Loucy (cell line): Measurements from ENCODE around the gene LHFPL2.

ENCODE experiments used
- H2AFZ ChIP-seq: fragments of 200-600 bp; sonication (generic); 2 replicates; pipeline ENCODE4 v1.6.0; 2016; ENCODE audit warnings: antibody characterized with exemption, mild to moderate bottlenecking, low read length, moderate library complexity
- H3F3A ChIP-seq: fragments of 200-600 bp; 2 replicates; pipeline ENCODE4 v1.6.0; 2016; ENCODE audit warnings: antibody characterized with exemption, low read depth, mild to moderate bottlenecking
- H3K27me3 ChIP-seq: fragments of 200-600 bp; sonication (generic); 2 replicates; pipeline ENCODE4 v1.6.1; 2014; ENCODE audit warnings: low read length, mild to moderate bottlenecking; ENCODE audit not compliant: insufficient read depth, poor library complexity, severe bottlenecking
- H3K36me3 ChIP-seq: fragments of 200-600 bp; sonication (generic); 2 replicates; pipeline ENCODE4 v1.6.1; 2016; ENCODE audit warnings: low read length; ENCODE audit not compliant: insufficient read depth
- H3K4me1 ChIP-seq: fragments of 200-600 bp; sonication (generic); 2 replicates; pipeline ENCODE4 v1.5.1; 2014; ENCODE audit warnings: low read length, mild to moderate bottlenecking; ENCODE audit not compliant: insufficient read depth, poor library complexity, severe bottlenecking
- H3K4me2 ChIP-seq: fragments of 200-600 bp; sonication (generic); 2 replicates; pipeline ENCODE4 v1.6.0; 2014; ENCODE audit warnings: antibody characterized with exemption, low read length, low read depth, mild to moderate bottlenecking; ENCODE audit not compliant: poor library complexity, severe bottlenecking
- H3K4me3 ChIP-seq: fragments of 200-600 bp; sonication (generic); 2 replicates; pipeline ENCODE4 v1.5.1; 2014; ENCODE audit warnings: low read length, mild to moderate bottlenecking, mixed read lengths; ENCODE audit not compliant: poor library complexity, severe bottlenecking
- H3K79me2 ChIP-seq: fragments of 200-600 bp; sonication (generic); 2 replicates; pipeline ENCODE4 v1.6.1; 2014; ENCODE audit warnings: low read length; ENCODE audit not compliant: insufficient read depth
- H3K9ac ChIP-seq: fragments of 200-600 bp; sonication (generic); 2 replicates; pipeline ENCODE4 v1.6.0; 2014; ENCODE audit warnings: mild to moderate bottlenecking, low read depth, low read length, moderate library complexity; ENCODE audit not compliant: poor library complexity, severe bottlenecking
- H3K9me2 ChIP-seq: fragments of 200-600 bp; sonication (generic); replicated peaks from 2 replicates; pipeline ENCODE4 v1.6.1; 2016; ENCODE audit warnings: low read depth, low read length, mixed read lengths
- H3K9me3 ChIP-seq: fragments of 200-600 bp; sonication (generic); 2 replicates; pipeline ENCODE4 v1.6.1; 2014; ENCODE audit warnings: mild to moderate bottlenecking, antibody characterized with exemption, low read length, low read depth; ENCODE audit not compliant: insufficient read depth
- H4K20me1 ChIP-seq: fragments of 200-600 bp; sonication (generic); 2 replicates; pipeline ENCODE4 v1.6.0; 2014; ENCODE audit warnings: antibody characterized with exemption, low read length, mild to moderate bottlenecking; ENCODE audit not compliant: insufficient read depth, poor library complexity, severe bottlenecking
- EZH2phosphoT487 ChIP-seq: fragments of 200-600 bp; IDR thresholded peaks from 2 replicates; pipeline ENCODE4 v1.6.1; 2018; ENCODE audit warnings: antibody characterized with exemption, mild to moderate bottlenecking, moderate library complexity, borderline replicate concordance
- TF ChIP-seq, protein P1 (sequence below): fragments of 200-600 bp; sonication (generic); conservative IDR thresholded peaks from 2 replicates; pipeline ENCODE4 v1.5.1; 2014; ENCODE audit warnings: mild to moderate bottlenecking, antibody characterized with exemption, low read length

LHFPL2 gene

DNA sequence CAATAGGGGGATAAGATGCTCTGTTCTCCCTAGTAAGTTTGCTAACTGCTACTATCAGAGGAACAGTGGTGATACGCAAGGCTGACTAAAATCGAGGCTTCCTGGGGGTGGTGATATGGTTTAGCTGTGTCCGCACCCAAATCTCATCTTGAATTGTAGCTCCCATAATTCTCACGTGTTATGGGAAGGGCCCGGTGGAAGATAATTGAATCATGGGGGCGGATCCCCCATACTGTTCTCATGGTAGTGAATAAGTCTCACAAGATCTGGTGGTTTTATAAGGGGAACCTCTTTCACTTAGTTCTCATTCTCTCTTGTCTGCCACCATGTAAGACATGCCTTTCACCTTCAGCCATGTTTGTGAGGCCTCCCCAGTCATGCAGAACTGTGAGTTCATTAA is 135.1 kb downstream of the LHFPL2 start:
- Histone ChIP-seq H3K4me1 (peaks cover 17% of the 10 kb centered on the region), H3K4me3 (no peak overlapping the region), H3K36me3 (no peaks in the 10 kb centered on the region), H2AFZ (no peak overlapping the region), H3K9me2 (no peaks in the 10 kb centered on the region), H3K4me2 (no peak overlapping the region), H4K20me1 (no peaks in the 10 kb centered on the region), H3K9me3 (no peaks in the 10 kb centered on the region), H3K79me2 (peaks cover 16% of the 10 kb centered on the region; the same call in 1 of the 2 replicates), H3F3A (no peaks in the 10 kb centered on the region), H3K27me3 (no peaks in the 10 kb centered on the region), H3K9ac (no peak overlapping the region)
- no peak for TF ChIP-seq EZH2phosphoT487
- TF ChIP-seq, protein P1, sequence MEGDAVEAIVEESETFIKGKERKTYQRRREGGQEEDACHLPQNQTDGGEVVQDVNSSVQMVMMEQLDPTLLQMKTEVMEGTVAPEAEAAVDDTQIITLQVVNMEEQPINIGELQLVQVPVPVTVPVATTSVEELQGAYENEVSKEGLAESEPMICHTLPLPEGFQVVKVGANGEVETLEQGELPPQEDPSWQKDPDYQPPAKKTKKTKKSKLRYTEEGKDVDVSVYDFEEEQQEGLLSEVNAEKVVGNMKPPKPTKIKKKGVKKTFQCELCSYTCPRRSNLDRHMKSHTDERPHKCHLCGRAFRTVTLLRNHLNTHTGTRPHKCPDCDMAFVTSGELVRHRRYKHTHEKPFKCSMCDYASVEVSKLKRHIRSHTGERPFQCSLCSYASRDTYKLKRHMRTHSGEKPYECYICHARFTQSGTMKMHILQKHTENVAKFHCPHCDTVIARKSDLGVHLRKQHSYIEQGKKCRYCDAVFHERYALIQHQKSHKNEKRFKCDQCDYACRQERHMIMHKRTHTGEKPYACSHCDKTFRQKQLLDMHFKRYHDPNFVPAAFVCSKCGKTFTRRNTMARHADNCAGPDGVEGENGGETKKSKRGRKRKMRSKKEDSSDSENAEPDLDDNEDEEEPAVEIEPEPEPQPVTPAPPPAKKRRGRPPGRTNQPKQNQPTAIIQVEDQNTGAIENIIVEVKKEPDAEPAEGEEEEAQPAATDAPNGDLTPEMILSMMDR, result no peak

GRCh38 chr5:78512435-78512834 is 136.1 kb downstream of the LHFPL2 start:
- Histone ChIP-seq H3K27me3 (no peaks in the 10 kb centered on the region), H3F3A (no peaks in the 10 kb centered on the region), H3K79me2 (peaks cover 26% of the 10 kb centered on the region; the same call in 1 of the 2 replicates), H3K9me3 (no peaks in the 10 kb centered on the region), H3K4me1 (peaks cover 27% of the 10 kb centered on the region), H3K4me3 (no peak overlapping the region), H3K36me3 (no peaks in the 10 kb centered on the region), H3K9ac (no peak overlapping the region), H4K20me1 (no peaks in the 10 kb centered on the region), H2AFZ (no peak overlapping the region), H3K4me2 (no peak overlapping the region), H3K9me2 (no peaks in the 10 kb centered on the region)
- no peak for TF ChIP-seq EZH2phosphoT487

GRCh38 chr5:78511121-78511906 is 137.3 kb downstream of the LHFPL2 start:
- H3K79me2 ChIP-seq, result peaks cover 36% of the 10 kb centered on the region

More at GRCh38 chr5:78511121-78511906, 137.3 kb downstream of the LHFPL2 start:
- H3F3A ChIP-seq, result no peaks in the 10 kb centered on the region
- peak overlapping the region; percentile 8; the same call in 1 of the 2 replicates for H2AFZ ChIP-seq
- H3K4me2 ChIP-seq, result peak overlapping the region; percentile 87
- H4K20me1 ChIP-seq, result no peaks in the 10 kb centered on the region
- no peaks in the 10 kb centered on the region for H3K27me3 ChIP-seq
- TF ChIP-seq, protein P1, result no peak
- no peak for TF ChIP-seq EZH2phosphoT487
- H3K9ac ChIP-seq, result peak overlapping the region; percentile 82
- H3K9me2 ChIP-seq, result no peaks in the 10 kb centered on the region
- no peaks in the 10 kb centered on the region for H3K36me3 ChIP-seq
- H3K4me3 ChIP-seq, result peak overlapping the region; percentile 92
- H3K4me1 ChIP-seq, result peaks cover 38% of the 10 kb centered on the region
- no peaks in the 10 kb centered on the region for H3K9me3 ChIP-seq
